ENCODE results near the gene C3. TPM values are rescaled to one million over a fixed set of nuclear protein-coding genes. Genes with fewer than 3 reads are reported as not detected.
A peak's percentile ranks its signal among the peaks of the same experiment; 100 is the strongest.

Gene C3
- total and polyA plus RNA-seq, 2 of the 13 experiments (the other 11 are each of a cell fraction or from before 2014, with no cell fraction given) = 1,455 to 6,272 TPM

- TF ChIP-seq ZNF83 (CRISPR knock-in tag; IDR thresholded peaks at IDR 0.05; ENCODE audit: borderline replicate concordance) (no peak), ZNF563 (CRISPR knock-in tag; IDR thresholded peaks at IDR 0.05) (no peak; the same call in 1 of the 2 replicates), ZNF652 (CRISPR knock-in tag; IDR thresholded peaks at IDR 0.05; ENCODE audit: borderline replicate concordance, low read depth) (no peak), ZSCAN29 (CRISPR knock-in tag; conservative IDR thresholded peaks at IDR 0.05) (no peak), STAT6 (CRISPR knock-in tag; IDR thresholded peaks at IDR 0.05; ENCODE audit: borderline replicate concordance) (no peak), CEBPB (IDR thresholded peaks at IDR 0.05; ENCODE audit: borderline replicate concordance, low read depth, low read length) (no peak), BCL6 (CRISPR knock-in tag; IDR thresholded peaks at IDR 0.05) (no peak), BRF2 (CRISPR knock-in tag; IDR thresholded peaks at IDR 0.05) (no peak), RAD21 (CRISPR knock-in tag; IDR thresholded peaks at IDR 0.05) (peak; percentile 35; the same call in 1 of the 2 replicates), DPF2 (CRISPR knock-in tag; IDR thresholded peaks at IDR 0.05; ENCODE audit: borderline replicate concordance, low read depth) (no peak), MXI1 (IDR thresholded peaks at IDR 0.05; ENCODE audit: borderline replicate concordance, low read depth, low read length) (peak; percentile 84; the same call in 1 of the 3 replicates), HOMEZ (CRISPR knock-in tag; IDR thresholded peaks at IDR 0.05; ENCODE audit: low read depth) (no peak), MXD3 (CRISPR knock-in tag; IDR thresholded peaks at IDR 0.05) (peak; percentile 77), ARNTL (CRISPR knock-in tag; IDR thresholded peaks at IDR 0.05) (no peak), PAF1 (CRISPR knock-in tag; IDR thresholded peaks at IDR 0.05) (peak; percentile 96; the same call in 1 of the 2 replicates), ZEB1 (IDR thresholded peaks at IDR 0.05; ENCODE audit: insufficient replicate concordance, low read depth) (no peak), FOSL2 (CRISPR knock-in tag; IDR thresholded peaks at IDR 0.05) (no peak; the same call in 1 of the 2 replicates), ZBTB43 (CRISPR knock-in tag; conservative IDR thresholded peaks at IDR 0.05) (no peak), ZNF891 (CRISPR knock-in tag; IDR thresholded peaks at IDR 0.05) (no peak), HCFC1 (IDR thresholded peaks at IDR 0.05; ENCODE audit: low read depth, low read length) (no peak), ZNF841 (CRISPR knock-in tag; IDR thresholded peaks at IDR 0.05; ENCODE audit: borderline replicate concordance) (no peak), DBP (CRISPR knock-in tag; IDR thresholded peaks at IDR 0.05; ENCODE audit: not compliant biosample characterization) (no peak)
These were observed 1.5 kb downstream of the C3 start (continued) for GRCh38 chr19:6718741-6719539.
